Muscle of arm (tissue), 12 donors: Measurements from ENCODE around the gene STK35. TPM values are rescaled to one million over a fixed set of nuclear protein-coding genes. Genes with fewer than 3 reads are reported as not detected.
"Not testable (repeated sequence)": the region's sequence is repeated elsewhere in the genome, so short reads cannot be mapped to it uniquely, and the experiment has no call there.

Experiments used
- DNase-seq: peaks from one replicate; pipeline ENCODE4 v3.0.0-alpha.2; 2013
- polyA plus RNA-seq, 12 donors: library from polyadenylated mRNA; unstranded; fragments of 120-200 nt; gene quantifications; one replicate each; pipeline ENCODE4 v1.2.1, GENCODE V29; 2013; ENCODE audit not compliant: insufficient read length in 12 of 12

Gene STK35
- polyA plus RNA-seq, 12 donors: 6.9 to 14.3 (median 8.4) TPM; not detected in 1

GRCh38 chr20:2183381-2183780, 81.8 kb downstream of the STK35 start:
- DNase-seq: no peak

GRCh38 chr20:2184933-2185332, 83.3 kb downstream of the STK35 start:
- not testable (repeated sequence) for DNase-seq

- DNase-seq: no peak
These were observed 94.0 kb downstream of the STK35 start for GRCh38 chr20:2195614-2196013.

GRCh38 chr20:2197166-2197565, 95.5 kb downstream of the STK35 start:
- DNase-seq: no peak

Other genes starting within 250 kb of the STK35 start
- 10 to 100 TPM in 11 of 12 donors, not detected in 1; 20.9 to 37.6 (median 29.7) TPM for gene SIRPA, start 206.4 kb upstream of the STK35 start, polyA plus RNA-seq
- gene PDYN, start 107.8 kb upstream of the STK35 start, polyA plus RNA-seq: under 1 TPM in 2 of 12 donors, not detected in 10; 0.05 to 0.09 TPM
- under 1 TPM in 10 of 12 donors, not detected in 2; 0.07 to 0.80 (median 0.21) TPM for gene TGM3, start 194.2 kb downstream of the STK35 start, polyA plus RNA-seq